CD4-positive, alpha-beta T cell (primary cell): ENCODE measurements around the gene PTPN21. TPM values are rescaled to one million over a fixed set of nuclear protein-coding genes. Genes with fewer than 3 reads are reported as not detected.
A peak's percentile ranks its signal among the peaks of the same experiment; 100 is the strongest.
"Not testable (repeated sequence)": the region's sequence is repeated elsewhere in the genome, so short reads cannot be mapped to it uniquely, and the experiment has no call there.

Source experiments
- ATAC-seq: fragments of 200-7000 bp; cut with Tn5 transposase; one replicate; pipeline ENCODE4 v1.10.0; 2022; ENCODE audit warnings: mild to moderate bottlenecking; ENCODE audit not compliant: poor library complexity
- CTCF ChIA-PET: fragments of 350-600 bp; sonication (Branson Sonifier 250); formaldehyde crosslinking; loops from one replicate; lab custom pipeline; 2021; ENCODE audit warnings: antibody characterized with exemption, inconsistent platforms; lab: Charles Lee
- POLR2A ChIA-PET: fragments of 350-600 bp; sonication (Branson Sonifier 250); formaldehyde crosslinking; loops from one replicate; lab custom pipeline; 2021; ENCODE audit warnings: antibody characterized with exemption, inconsistent platforms; lab: Charles Lee
- DNase-seq, 14 experiments: peaks; one replicate each; pipeline ENCODE4 v3.0.0-alpha.2; 2013 to 2020; ENCODE audit warnings: mixed read lengths in 2 of 14
- H3K27ac ChIP-seq, 2 donors: one replicate each; pipeline versions ENCODE4 v1.5.1 to v1.7.0; 2013; ENCODE audit warnings: low read length in 2 of 2, low read depth in 1 of 2, mild to moderate bottlenecking in 1 of 2
- H3K27me3 ChIP-seq, 2 experiments: 1 replicate in 1 of 2; 2 replicates in 1 of 2; pipeline versions ENCODE4 v1.6.1 to v1.7.0; 2013; ENCODE audit warnings: low read length in 2 of 2, control low read depth in 1 of 2, mild to moderate bottlenecking in 1 of 2, moderate library complexity in 1 of 2; ENCODE audit not compliant: insufficient read depth in 2 of 2, control insufficient read depth in 1 of 2
- H3K36me3 ChIP-seq: one replicate; pipeline ENCODE4 v1.6.1; 2013; ENCODE audit warnings: low read length, control low read depth; ENCODE audit not compliant: insufficient read depth
- H3K4me1 ChIP-seq: one replicate; pipeline ENCODE4 v1.6.1; 2013; ENCODE audit warnings: low read length, control low read depth; ENCODE audit not compliant: insufficient read depth
- H3K4me3 ChIP-seq: one replicate; pipeline ENCODE4 v1.5.1; 2013; ENCODE audit warnings: mild to moderate bottlenecking, low read length, moderate library complexity
- H3K9me3 ChIP-seq, 2 experiments: 1 replicate in 1 of 2; 2 replicates in 1 of 2; pipeline versions ENCODE4 v1.6.1 to v1.7.0; 2013; ENCODE audit warnings: low read length in 2 of 2, mild to moderate bottlenecking in 2 of 2, control low read depth in 1 of 2, moderate library complexity in 1 of 2; ENCODE audit not compliant: control insufficient read depth in 1 of 2, insufficient read depth in 1 of 2
- H3K27ac Mint-ChIP-seq: one replicate; pipeline ENCODE4 v1.8.0; 2020; ENCODE audit warnings: mixed read lengths
- H3K27me3 Mint-ChIP-seq: one replicate; pipeline ENCODE4 v1.8.0; 2021; ENCODE audit warnings: mixed read lengths
- H3K36me3 Mint-ChIP-seq: one replicate; pipeline ENCODE4 v1.8.0; 2021; ENCODE audit warnings: low read depth, mixed read lengths
- H3K4me1 Mint-ChIP-seq: one replicate; pipeline ENCODE4 v1.8.0; 2021; ENCODE audit warnings: low read depth, mixed read lengths
- H3K4me3 Mint-ChIP-seq: one replicate; pipeline ENCODE4 v1.8.0; 2020; ENCODE audit warnings: mild to moderate bottlenecking, mixed read lengths
- H3K9me3 Mint-ChIP-seq: one replicate; pipeline ENCODE4 v1.8.0; 2020; ENCODE audit warnings: mixed read lengths
- CTCF ChIP-seq: fragments of 200-600 bp; IDR thresholded peaks from one replicate; pipeline ENCODE4 v1.8.0; 2022; ENCODE audit warnings: antibody characterized with exemption, mild to moderate bottlenecking
- intact Hi-C, 2 experiments: fragments of 100-400 bp; cut with DNase I in 1 of 2; cut with micrococcal nuclease in 1 of 2; formaldehyde crosslinking; loops; one replicate each; pipeline versions ENCODE4 v1.15.1 to v1.9.0; 2023 to 2025; cut with DNase I, micrococcal nuclease
- total RNA-seq, 174 experiments: library from RNA in 2 of 174; stranded (reverse) in 2 of 174; gene quantifications; one replicate each; pipeline ENCODE4 v1.2.3 and lab custom pipeline; 2021 to 2026

PTPN21 gene
- total RNA-seq, 2 experiments from 2014 or later = not detected

- H3K27me3 Mint-ChIP-seq = peaks cover 7% of the 10 kb centered on the region
- H3K27ac Mint-ChIP-seq = no peak overlapping the region
- H3K36me3 ChIP-seq = no peaks in the 10 kb centered on the region
- intact Hi-C loops = no loop called here
- ATAC-seq = no peak
- H3K36me3 Mint-ChIP-seq = no peaks in the 10 kb centered on the region
- no peak overlapping the region for H3K4me3 ChIP-seq
- no peaks in the 10 kb centered on the region for H3K27me3 ChIP-seq
- no peak for DNase-seq
- no peak for TF ChIP-seq CTCF
- H3K4me3 Mint-ChIP-seq = no peak overlapping the region
- ChIA-PET CTCF (no interaction called here), POLR2A (no interaction called here)
- H3K27ac ChIP-seq = no peak overlapping the region
- no peaks in the 10 kb centered on the region for H3K4me1 Mint-ChIP-seq
- H3K9me3 ChIP-seq = no peaks in the 10 kb centered on the region
- H3K9me3 Mint-ChIP-seq = no peaks in the 10 kb centered on the region
- H3K4me1 ChIP-seq = no peaks in the 10 kb centered on the region
These were observed 19.0 kb downstream of the PTPN21 start for GRCh38 chr14:88535813-88536212.

- peaks cover 0 to 5% of the 10 kb centered on the region in 2 experiments for H3K9me3 ChIP-seq
- no peaks in the 10 kb centered on the region for H3K36me3 Mint-ChIP-seq
- peak in 1 of 14 experiments; percentile 26 for DNase-seq
- H3K27me3 Mint-ChIP-seq = peaks cover 12% of the 10 kb centered on the region
- POLR2A ChIA-PET = interaction anchor here (1.3 kb wide), 1 partner anchor 20 kb away, joined by 3 read pairs; no protein-coding TSS in a partner anchor
- H3K4me1 Mint-ChIP-seq = no peaks in the 10 kb centered on the region
- H3K27ac ChIP-seq = no peak overlapping the region
- H3K27ac Mint-ChIP-seq = no peak overlapping the region
- H3K36me3 ChIP-seq = no peaks in the 10 kb centered on the region
- no peak for ATAC-seq
- CTCF ChIA-PET = no interaction called here
- no peak overlapping the region for H3K4me3 Mint-ChIP-seq
- peaks cover 5% of the 10 kb centered on the region for H3K9me3 Mint-ChIP-seq
- intact Hi-C loops = no loop called here
- H3K4me3 ChIP-seq = no peak overlapping the region
- H3K4me1 ChIP-seq = no peaks in the 10 kb centered on the region
- no peaks in the 10 kb centered on the region for H3K27me3 ChIP-seq
- TF ChIP-seq CTCF = no peak
These were observed 19.7 kb downstream of the PTPN21 start for GRCh38 chr14:88535149-88535548.

GRCh38 chr14:88533064-88533602 is 21.7 kb downstream of the PTPN21 start:
- ChIA-PET POLR2A (no interaction called here), CTCF (no interaction called here)
- Mint-ChIP-seq H3K4me3 (no peak overlapping the region), H3K4me1 (no peaks in the 10 kb centered on the region), H3K36me3 (no peaks in the 10 kb centered on the region), H3K9me3 (peaks cover 15% of the 10 kb centered on the region), H3K27me3 (peaks cover 22% of the 10 kb centered on the region), H3K27ac (no peak overlapping the region)
- no peak for TF ChIP-seq CTCF
- Histone ChIP-seq H3K4me1 (no peaks in the 10 kb centered on the region), H3K27me3 (peaks cover 0 to 11% of the 10 kb centered on the region in 2 experiments), H3K36me3 (no peaks in the 10 kb centered on the region), H3K9me3 (peaks cover 0 to 16% of the 10 kb centered on the region in 2 experiments), H3K4me3 (no peak overlapping the region), H3K27ac (no peak overlapping the region)
- no peak for DNase-seq
- no peak for ATAC-seq
- intact Hi-C loops = no loop called here

GRCh38 chr14:88529889-88530288 is 24.9 kb downstream of the PTPN21 start:
- H3K4me1 ChIP-seq, ATAC-seq, H3K27ac Mint-ChIP-seq, H3K4me3 Mint-ChIP-seq, H3K36me3 ChIP-seq, CTCF ChIA-PET, intact Hi-C loops, H3K36me3 Mint-ChIP-seq, POLR2A ChIA-PET, H3K4me3 ChIP-seq, DNase-seq, H3K4me1 Mint-ChIP-seq, H3K27ac ChIP-seq: not testable (repeated sequence)
- Histone ChIP-seq H3K27me3 (peaks cover 0 to 11% of the 10 kb centered on the region in 2 experiments), H3K9me3 (peaks cover 0 to 16% of the 10 kb centered on the region in 2 experiments)
- Mint-ChIP-seq H3K27me3 (peaks cover 44% of the 10 kb centered on the region), H3K9me3 (peaks cover 15% of the 10 kb centered on the region)
